Caco-2 (cell line): ENCODE measurements around the gene C17orf50. TPM values are rescaled to one million over a fixed set of nuclear protein-coding genes. Genes with fewer than 3 reads are reported as not detected.

ENCODE experiments used
- BruUV-seq: library from RNA; stranded (reverse); fragments of 400-500 nt; replicated peaks from 2 replicates; lab custom pipeline; 2021; lab: Mats Ljungman, UMichigan
- CTCF ChIA-PET: fragments of 300-600 bp; sonication (Branson Sonifier 250); formaldehyde crosslinking; loops from one replicate; lab custom pipeline; 2022; ENCODE audit warnings: antibody characterized with exemption; lab: Charles Lee
- POLR2A ChIA-PET: fragments of 300-600 bp; sonication (Branson Sonifier 250); formaldehyde crosslinking; loops from one replicate; lab custom pipeline; 2022; ENCODE audit warnings: antibody characterized with exemption; lab: Charles Lee
- DNase-seq, 2 experiments: peaks; one replicate each; pipeline versions ENCODE4 v3.0.0 to v3.0.0-alpha.2; 2020 to 2022
- H3K27me3 ChIP-seq: replicated peaks from 2 replicates; pipeline ENCODE4 v1.6.0; 2011; ENCODE audit warnings: low read length; ENCODE audit not compliant: control insufficient read depth, insufficient read depth
- H3K36me3 ChIP-seq: 2 replicates; pipeline ENCODE4 v1.5.1; 2011; ENCODE audit warnings: low read length; ENCODE audit not compliant: control insufficient read depth, insufficient read depth
- H3K4me1 ChIP-seq: fragments of 250-450 bp; sonication (Bioruptor Pico); 2 replicates; pipeline ENCODE4 v1.5.1; 2020; ENCODE audit warnings: mild to moderate bottlenecking
- H3K4me3 ChIP-seq: 2 replicates; pipeline ENCODE4 v1.5.1; 2011; ENCODE audit warnings: low read depth, mild to moderate bottlenecking, control low read depth, low read length
- H3K9me3 ChIP-seq: fragments of 250-450 bp; sonication (Bioruptor Pico); 2 replicates; pipeline ENCODE4 v1.5.1; 2020; ENCODE audit warnings: mild to moderate bottlenecking, moderate library complexity
- H3K27ac Mint-ChIP-seq: one replicate; pipeline ENCODE4 v1.8.0; 2022; ENCODE audit warnings: mixed read lengths; ENCODE audit not compliant: unreplicated experiment
- H3K27me3 Mint-ChIP-seq: one replicate; pipeline ENCODE4 v1.8.0; 2022; ENCODE audit warnings: mixed read lengths; ENCODE audit not compliant: insufficient read depth, unreplicated experiment
- H3K36me3 Mint-ChIP-seq: one replicate; pipeline ENCODE4 v1.8.0; 2022; ENCODE audit warnings: mild to moderate bottlenecking, mixed read lengths; ENCODE audit not compliant: insufficient read depth, unreplicated experiment
- H3K4me1 Mint-ChIP-seq: one replicate; pipeline ENCODE4 v1.8.0; 2022; ENCODE audit warnings: low read depth, mixed read lengths; ENCODE audit not compliant: unreplicated experiment
- H3K4me3 Mint-ChIP-seq: one replicate; pipeline ENCODE4 v1.8.0; 2022; ENCODE audit warnings: mild to moderate bottlenecking, moderate library complexity, mixed read lengths; ENCODE audit not compliant: unreplicated experiment
- H3K9me3 Mint-ChIP-seq: one replicate; pipeline ENCODE4 v1.8.0; 2022; ENCODE audit warnings: mixed read lengths; ENCODE audit not compliant: unreplicated experiment
- intact Hi-C: fragments of 100-400 bp; cut with micrococcal nuclease; formaldehyde crosslinking; loops from one replicate; pipeline ENCODE4 v1.10.0; 2022; ENCODE audit not compliant: unreplicated experiment
- total RNA-seq: library from RNA; stranded (reverse); gene quantifications from 2 replicates; pipeline ENCODE4 v1.2.3, GENCODE V29; 2022
- TF ChIP-seq, protein P1 (sequence below), 2 experiments: fragments of 200-600 bp in 1 of 2; IDR thresholded peaks; 1 replicate in 1 of 2; 2 replicates in 1 of 2; pipeline versions ENCODE4 v1.5.1 to v1.8.0; 2011 to 2022; ENCODE audit warnings: antibody characterized with exemption in 1 of 2, control low read depth in 1 of 2, inconsistent platforms in 1 of 2, low read depth in 1 of 2, low read length in 1 of 2, mild to moderate bottlenecking in 1 of 2, moderate library complexity in 1 of 2; ENCODE audit not compliant: insufficient read depth in 1 of 2, severe bottlenecking in 1 of 2, unreplicated experiment in 1 of 2

C17orf50 gene
- total RNA-seq, 1 experiment from 2014 or later: not detected

DNA sequence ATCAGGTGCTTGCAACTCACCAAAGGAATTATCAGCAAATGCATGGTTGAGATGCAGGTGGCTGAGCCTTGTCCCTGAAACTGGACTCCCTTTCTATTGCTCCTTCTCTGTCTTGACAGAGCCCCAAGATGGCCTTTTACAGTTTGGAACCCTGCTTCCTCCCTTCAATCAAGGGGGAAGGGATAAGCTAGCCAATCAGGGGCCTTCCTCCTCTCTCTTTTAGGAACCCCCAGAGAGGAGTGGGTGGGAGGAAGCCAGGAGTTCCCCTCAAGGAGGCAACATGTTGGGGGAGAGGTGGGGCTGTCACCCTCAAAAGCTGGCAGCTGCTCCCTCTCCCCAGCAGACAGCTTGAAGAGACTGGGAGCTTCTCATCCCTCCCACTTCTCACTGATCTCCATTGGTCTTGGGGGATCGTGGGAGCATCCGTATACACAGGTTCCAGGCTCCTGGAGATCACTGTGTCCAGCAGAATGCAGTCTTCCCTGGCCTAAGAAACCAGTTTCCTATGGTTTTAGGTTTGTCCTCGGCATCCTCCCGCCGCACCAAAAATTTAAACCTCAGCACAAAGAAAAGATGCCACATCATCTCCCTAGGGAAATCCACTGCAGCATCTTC is 22.1 kb upstream of the C17orf50 start:
- H3K9me3 ChIP-seq: no peaks in the 10 kb centered on the region
- no peaks in the 10 kb centered on the region for H3K36me3 ChIP-seq
- no peaks in the 10 kb centered on the region for H3K4me1 Mint-ChIP-seq
- no peak overlapping the region for H3K27ac Mint-ChIP-seq
- peaks cover 2% of the 10 kb centered on the region for H3K36me3 Mint-ChIP-seq
- TF ChIP-seq, protein P1, sequence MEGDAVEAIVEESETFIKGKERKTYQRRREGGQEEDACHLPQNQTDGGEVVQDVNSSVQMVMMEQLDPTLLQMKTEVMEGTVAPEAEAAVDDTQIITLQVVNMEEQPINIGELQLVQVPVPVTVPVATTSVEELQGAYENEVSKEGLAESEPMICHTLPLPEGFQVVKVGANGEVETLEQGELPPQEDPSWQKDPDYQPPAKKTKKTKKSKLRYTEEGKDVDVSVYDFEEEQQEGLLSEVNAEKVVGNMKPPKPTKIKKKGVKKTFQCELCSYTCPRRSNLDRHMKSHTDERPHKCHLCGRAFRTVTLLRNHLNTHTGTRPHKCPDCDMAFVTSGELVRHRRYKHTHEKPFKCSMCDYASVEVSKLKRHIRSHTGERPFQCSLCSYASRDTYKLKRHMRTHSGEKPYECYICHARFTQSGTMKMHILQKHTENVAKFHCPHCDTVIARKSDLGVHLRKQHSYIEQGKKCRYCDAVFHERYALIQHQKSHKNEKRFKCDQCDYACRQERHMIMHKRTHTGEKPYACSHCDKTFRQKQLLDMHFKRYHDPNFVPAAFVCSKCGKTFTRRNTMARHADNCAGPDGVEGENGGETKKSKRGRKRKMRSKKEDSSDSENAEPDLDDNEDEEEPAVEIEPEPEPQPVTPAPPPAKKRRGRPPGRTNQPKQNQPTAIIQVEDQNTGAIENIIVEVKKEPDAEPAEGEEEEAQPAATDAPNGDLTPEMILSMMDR (IDR thresholded peaks at IDR 0.05; ENCODE audit: insufficient read depth in 1 of 2, low read depth in 1 of 2, low read length in 1 of 2, severe bottlenecking in 1 of 2, unreplicated experiment in 1 of 2): no peak
- H3K4me3 Mint-ChIP-seq: no peak overlapping the region
- no peaks in the 10 kb centered on the region for H3K4me1 ChIP-seq
- peaks cover 6% of the 10 kb centered on the region for H3K27me3 Mint-ChIP-seq
- intact Hi-C loops: no loop called here
- CTCF ChIA-PET: no interaction called here
- POLR2A ChIA-PET: no interaction called here
- H3K4me3 ChIP-seq: no peak overlapping the region
- no TSS peak for BruUV-seq
- no peaks in the 10 kb centered on the region for H3K27me3 ChIP-seq
- no peaks in the 10 kb centered on the region for H3K9me3 Mint-ChIP-seq
- no peak for DNase-seq

DNA sequence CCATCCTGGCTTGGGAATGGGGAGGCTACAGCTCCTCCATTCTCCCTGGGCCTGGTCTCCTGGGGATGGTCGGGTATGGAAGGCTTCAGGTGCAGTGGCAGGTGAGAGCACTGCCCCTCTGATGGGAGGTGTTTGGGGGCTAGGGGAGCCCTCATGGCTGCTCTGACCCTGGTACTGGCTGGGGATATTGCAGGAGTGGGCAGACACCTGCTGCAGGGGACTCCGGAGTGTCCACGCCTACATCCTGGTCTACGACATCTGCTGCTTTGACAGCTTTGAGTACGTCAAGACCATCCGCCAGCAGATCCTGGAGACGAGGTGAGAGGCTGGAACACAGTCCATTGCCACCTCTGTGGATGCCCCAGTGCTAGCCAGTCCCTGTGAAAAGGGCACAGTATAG is 20.5 kb upstream of the C17orf50 start:
- TF ChIP-seq, protein P1 (IDR thresholded peaks at IDR 0.05; ENCODE audit: insufficient read depth in 1 of 2, low read depth in 1 of 2, low read length in 1 of 2, severe bottlenecking in 1 of 2, unreplicated experiment in 1 of 2): no peak
- Mint-ChIP-seq H3K4me1 (no peaks in the 10 kb centered on the region), H3K27ac (no peak overlapping the region), H3K36me3 (peaks cover 5% of the 10 kb centered on the region), H3K9me3 (no peaks in the 10 kb centered on the region), H3K27me3 (peaks cover 8% of the 10 kb centered on the region), H3K4me3 (no peak overlapping the region)
- POLR2A ChIA-PET: no interaction called here
- no peaks in the 10 kb centered on the region for H3K27me3 ChIP-seq
- no peak overlapping the region for H3K4me3 ChIP-seq
- H3K36me3 ChIP-seq: no peaks in the 10 kb centered on the region
- H3K9me3 ChIP-seq: no peaks in the 10 kb centered on the region
- no peaks in the 10 kb centered on the region for H3K4me1 ChIP-seq
- intact Hi-C loops: no loop called here
- CTCF ChIA-PET: no interaction called here
- no TSS peak for BruUV-seq
- no peak for DNase-seq

DNA sequence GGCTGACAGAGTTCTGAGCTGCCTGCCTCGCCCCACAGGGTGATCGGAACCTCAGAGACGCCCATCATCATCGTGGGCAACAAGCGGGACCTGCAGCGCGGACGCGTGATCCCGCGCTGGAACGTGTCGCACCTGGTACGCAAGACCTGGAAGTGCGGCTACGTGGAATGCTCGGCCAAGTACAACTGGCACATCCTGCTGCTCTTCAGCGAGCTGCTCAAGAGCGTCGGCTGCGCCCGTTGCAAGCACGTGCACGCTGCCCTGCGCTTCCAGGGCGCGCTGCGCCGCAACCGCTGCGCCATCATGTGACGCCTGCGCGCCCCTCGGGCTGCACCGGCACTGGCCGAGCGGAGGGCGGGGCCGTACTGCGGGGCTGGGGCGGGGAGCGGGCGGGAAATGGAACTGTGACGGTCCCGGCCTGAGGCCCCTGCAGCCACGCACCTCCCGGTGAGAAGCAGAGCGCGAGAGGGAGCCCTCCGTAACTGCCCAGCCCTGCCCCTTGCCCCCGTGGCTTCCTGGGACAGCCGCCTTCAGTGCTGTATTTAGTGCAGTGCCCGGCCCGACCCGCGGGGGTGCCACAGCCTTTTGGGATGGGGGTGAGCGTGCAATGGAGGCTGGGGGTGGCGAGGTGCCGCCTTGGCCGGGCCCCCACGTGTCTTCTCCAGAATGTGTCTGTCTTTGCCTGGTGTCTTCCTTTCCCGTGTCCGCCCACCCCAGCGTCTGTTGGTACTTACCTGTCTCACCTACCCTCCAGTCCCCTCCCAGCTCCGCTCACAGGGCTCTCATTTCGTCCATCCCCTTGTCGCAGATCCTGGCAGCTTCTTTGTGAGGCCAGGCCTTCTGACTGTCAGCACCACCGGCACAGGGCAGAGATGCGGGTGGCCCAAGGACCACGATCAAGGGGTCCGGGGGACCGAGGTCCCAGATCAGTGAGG is 19.4 kb upstream of the C17orf50 start:
- Histone ChIP-seq H3K4me1 (no peaks in the 10 kb centered on the region), H3K9me3 (no peaks in the 10 kb centered on the region), H3K4me3 (peak overlapping the region; percentile 26), H3K36me3 (no peaks in the 10 kb centered on the region), H3K27me3 (no peaks in the 10 kb centered on the region)
- CTCF ChIA-PET: interaction anchor here (0.7 kb wide), 1 partner anchor 68 kb away, joined by 3 read pairs; the partner anchor contains the start of gene TAF15
- POLR2A ChIA-PET: no interaction called here
- Mint-ChIP-seq H3K9me3 (no peaks in the 10 kb centered on the region), H3K4me3 (peak overlapping the region; percentile 77), H3K36me3 (peaks cover 5% of the 10 kb centered on the region), H3K27me3 (peaks cover 8% of the 10 kb centered on the region), H3K4me1 (no peaks in the 10 kb centered on the region), H3K27ac (no peak overlapping the region)
- BruUV-seq: no TSS peak
- intact Hi-C loops: no loop called here
- DNase-seq: peak in 1 of 2 experiments; percentile 49
- TF ChIP-seq, protein P1 (IDR thresholded peaks at IDR 0.05; ENCODE audit: insufficient read depth in 1 of 2, low read depth in 1 of 2, low read length in 1 of 2, severe bottlenecking in 1 of 2, unreplicated experiment in 1 of 2): peak in 1 of 2 experiments; percentile 28
